Measurements from ENCODE around the gene CFAP74.

GRCh38 chr1:2043886-2044285 is 40.3 kb upstream of the CFAP74 start:
- TF ChIP-seq CTCF (IDR thresholded peaks at IDR 0.05) = no peak
- no peak for TF ChIP-seq POLR2A (IDR thresholded peaks at IDR 0.05)
